Psoas muscle (tissue), 8 donors: ENCODE data around the gene USP15. TPM values are rescaled to one million over a fixed set of nuclear protein-coding genes. Genes with fewer than 3 reads are reported as not detected.

Experiments
- ATAC-seq, 4 donors: fragments of 200-7000 bp; cut with Tn5 transposase; one replicate each; pipeline ENCODE4 v1.9.1; 2020; ENCODE audit warnings: moderate library complexity in 3 of 4, mild to moderate bottlenecking in 2 of 4
- DNase-seq, 2 donors: peaks; one replicate each; pipeline ENCODE4 v3.0.0-alpha.2; 2020
- H3K27ac ChIP-seq: fragments of 200-600 bp; one replicate; pipeline ENCODE4 v1.8.0; 2022
- H3K27me3 ChIP-seq, 3 donors: fragments of 200-600 bp in 1 of 3; one replicate each; pipeline versions ENCODE4 v1.6.1 to v1.8.0; 2013 to 2022; ENCODE audit warnings: low read length in 2 of 3, mild to moderate bottlenecking in 2 of 3, moderate library complexity in 1 of 3; ENCODE audit not compliant: insufficient read depth in 3 of 3
- H3K36me3 ChIP-seq, 2 donors: fragments of 200-600 bp in 1 of 2; one replicate each; pipeline versions ENCODE4 v1.6.1 to v1.8.0; 2013 to 2022; ENCODE audit warnings: low read depth in 1 of 2, mild to moderate bottlenecking in 1 of 2, moderate library complexity in 1 of 2; ENCODE audit not compliant: insufficient read depth in 1 of 2
- H3K4me1 ChIP-seq: fragments of 200-600 bp; one replicate; pipeline ENCODE4 v1.8.0; 2022
- H3K4me3 ChIP-seq: fragments of 200-600 bp; one replicate; pipeline ENCODE4 v1.8.0; 2022; ENCODE audit warnings: mild to moderate bottlenecking
- H3K9me3 ChIP-seq: fragments of 200-600 bp; one replicate; pipeline ENCODE4 v1.8.0; 2022
- CTCF ChIP-seq: fragments of 200-600 bp; IDR thresholded peaks from one replicate; pipeline ENCODE4 v1.8.0; 2022; ENCODE audit warnings: antibody characterized with exemption
- WGBS, 3 donors: extraction: QIAGEN DNeasy Blood & Tissue Kit; methylation state at CpG; one replicate each; pipeline versions ENCODE4 v1.1.6 to v1.1.7; 2013; 5-methylcytosine and 5-hydroxymethylcytosine counted together
- intact Hi-C, 2 donors: fragments of 100-400 bp; cut with DNase I; formaldehyde crosslinking; loops; one replicate each; pipeline versions ENCODE4 v1.11.0 to v1.14.2; 2022
- polyA plus RNA-seq, 3 donors: library from polyadenylated mRNA; stranded (reverse); fragments of 200-250 nt; gene quantifications; one replicate each; pipeline ENCODE4 v1.2.3, GENCODE V29; 2013
- total RNA-seq, 4 donors: library from RNA; stranded (reverse); fragmentation: NEBNext Ultra II Directional in 2 of 4; extraction: Animal tissue kit (Norgen Biotek cat#: 25700) in 2 of 4; gene quantifications; one replicate each; pipeline versions ENCODE4 v1.2.1 to v1.2.4, GENCODE V29; 2021 to 2023
- donor health status: healthy with polysubstance abuse.
- donor health status: DM: no; HTN: no; CAD: no; lungs with moderate emphysema.
- donor health status: Bipolar disorder and iron deficiency.
- donor health status: healthy.
- donor health status: DM: yes; HTN: yes; CAD: no.
- donor health status: DM: no; HTN: no; CAD: no.
- donor health status: DM: no; HTN: no; CAD: no.
- donor health status: DM: yes; HTN: yes; CAD: no.

The USP15 gene
- total and polyA plus RNA-seq, 7 donors, result 27.6 to 65.6 (median 48.7) TPM

- TF ChIP-seq CTCF, result no peak
- DNase-seq, result no peak
- no peaks in the 10 kb centered on the region for H3K9me3 ChIP-seq
- H3K36me3 ChIP-seq, result peaks cover 0 to 49% of the 10 kb centered on the region in 2 donors
- intact Hi-C loops, result no loop called here
- no peak overlapping the region for H3K4me3 ChIP-seq
- H3K4me1 ChIP-seq, result no peaks in the 10 kb centered on the region
- no peak overlapping the region for H3K27ac ChIP-seq
- no peak for ATAC-seq
- H3K27me3 ChIP-seq, result no peaks in the 10 kb centered on the region
- WGBS, 3 donors, result 64 to 82% (median 64%) methylated on average over 3 of the region's 3 CpGs
Observed at GRCh38 chr12:62409068-62409467, 148.9 kb downstream of the USP15 start.

- DNase-seq (no peak), ATAC-seq (no peak)
- no peaks in the 10 kb centered on the region for H3K4me1 ChIP-seq
- no peak overlapping the region for H3K4me3 ChIP-seq
- WGBS, 3 donors, result 93 to 96% (median 94%) methylated on average over 2 of the region's 2 CpGs
- intact Hi-C loops, result no loop called here
- TF ChIP-seq CTCF, result no peak
- no peaks in the 10 kb centered on the region for H3K9me3 ChIP-seq
- H3K36me3 ChIP-seq, result peaks cover 0 to 3% of the 10 kb centered on the region in 2 donors
- H3K27me3 ChIP-seq, result no peaks in the 10 kb centered on the region
- H3K27ac ChIP-seq, result no peak overlapping the region
Observed at GRCh38 chr12:62414180-62414579, 154.0 kb downstream of the USP15 start.

- DNase-seq (no peak), ATAC-seq (no peak)
- Histone ChIP-seq H3K4me3 (no peak overlapping the region), H3K36me3 (no peaks in the 10 kb centered on the region), H3K4me1 (no peaks in the 10 kb centered on the region), H3K27ac (no peak overlapping the region), H3K9me3 (peaks cover 29% of the 10 kb centered on the region), H3K27me3 (peaks cover 0 to 11% (median 0%) of the 10 kb centered on the region in 3 donors)
- TF ChIP-seq CTCF, result no peak
- 92 to 98% (median 96%) methylated on average over 3 of the region's 3 CpGs for WGBS, 3 donors
- intact Hi-C loops, result no loop called here
Observed at GRCh38 chr12:62426089-62426488, 165.9 kb downstream of the USP15 start.

- no peak for TF ChIP-seq CTCF
- Histone ChIP-seq H3K4me1 (no peaks in the 10 kb centered on the region), H3K9me3 (peaks cover 22% of the 10 kb centered on the region), H3K36me3 (no peaks in the 10 kb centered on the region), H3K27ac (no peak overlapping the region), H3K27me3 (peaks cover 0 to 28% (median 4%) of the 10 kb centered on the region in 3 donors), H3K4me3 (no peak overlapping the region)
- no peak for ATAC-seq
- intact Hi-C loops, result no loop called here
- no peak for DNase-seq
Observed at GRCh38 chr12:62429457-62429856, 169.3 kb downstream of the USP15 start.
